CD4-positive, alpha-beta memory T cell (primary cell): ENCODE results near the gene YWHAQ. TPM values are rescaled to one million over a fixed set of nuclear protein-coding genes. Genes with fewer than 3 reads are reported as not detected.
"Not testable (repeated sequence)": the region's sequence is repeated elsewhere in the genome, so short reads cannot be mapped to it uniquely, and the experiment has no call there.

ENCODE experiments used
- CTCF ChIA-PET: fragments of 350-600 bp; sonication (Branson Sonifier 250); formaldehyde crosslinking; loops from one replicate; lab custom pipeline; 2021; ENCODE audit warnings: inconsistent platforms; ENCODE audit not compliant: partially characterized antibody; lab: Charles Lee
- POLR2A ChIA-PET: fragments of 350-600 bp; sonication (Branson Sonifier 250); formaldehyde crosslinking; loops from one replicate; lab custom pipeline; 2021; ENCODE audit not compliant: partially characterized antibody; lab: Charles Lee
- DNase-seq, 5 donors: peaks; one replicate each; pipeline versions ENCODE4 v3.0.0 to v3.0.0-alpha.2; 2020 to 2022; ENCODE audit warnings: mixed read lengths in 1 of 5
- H3K27ac ChIP-seq: one replicate; pipeline ENCODE4 v1.7.0; 2013; ENCODE audit warnings: low read depth, low read length
- H3K27me3 ChIP-seq: 2 replicates; pipeline ENCODE4 v1.7.0; 2013; ENCODE audit warnings: mild to moderate bottlenecking, low read length, moderate library complexity; ENCODE audit not compliant: insufficient read depth
- H3K36me3 ChIP-seq: 2 replicates; pipeline ENCODE4 v1.7.0; 2013; ENCODE audit warnings: mild to moderate bottlenecking, low read length, moderate library complexity; ENCODE audit not compliant: insufficient read depth
- H3K4me1 ChIP-seq: 2 replicates; pipeline ENCODE4 v1.7.0; 2013; ENCODE audit warnings: mild to moderate bottlenecking, low read length, moderate library complexity; ENCODE audit not compliant: insufficient read depth
- H3K4me3 ChIP-seq, 2 donors: one replicate each; pipeline ENCODE4 v1.7.0; 2013; ENCODE audit warnings: low read length in 2 of 2, mild to moderate bottlenecking in 1 of 2
- H3K9me3 ChIP-seq, 2 donors: one replicate each; pipeline ENCODE4 v1.7.0; 2013; ENCODE audit warnings: low read length in 2 of 2, control low read depth in 1 of 2; ENCODE audit not compliant: control insufficient read depth in 1 of 2
- H3K27ac Mint-ChIP-seq, 7 donors: one replicate each; pipeline ENCODE4 v1.8.0; 2020 to 2021; ENCODE audit warnings: mixed read lengths in 7 of 7, mild to moderate bottlenecking in 6 of 7, inconsistent platforms in 3 of 7, moderate library complexity in 3 of 7
- H3K27me3 Mint-ChIP-seq, 2 donors: one replicate each; pipeline ENCODE4 v1.8.0; 2020 to 2021; ENCODE audit warnings: mixed read lengths in 2 of 2
- H3K36me3 Mint-ChIP-seq, 2 donors: one replicate each; pipeline ENCODE4 v1.8.0; 2020 to 2021; ENCODE audit warnings: mixed read lengths in 2 of 2, inconsistent platforms in 1 of 2, mild to moderate bottlenecking in 1 of 2
- H3K4me1 Mint-ChIP-seq, 4 donors: one replicate each; pipeline ENCODE4 v1.8.0; 2020 to 2021; ENCODE audit warnings: mixed read lengths in 4 of 4, mild to moderate bottlenecking in 1 of 4
- H3K4me3 Mint-ChIP-seq, 8 donors: one replicate each; pipeline ENCODE4 v1.8.0; 2020 to 2021; ENCODE audit warnings: mixed read lengths in 8 of 8, mild to moderate bottlenecking in 7 of 8, moderate library complexity in 6 of 8, inconsistent platforms in 3 of 8
- H3K9me3 Mint-ChIP-seq, 8 donors: one replicate each; pipeline ENCODE4 v1.8.0; 2020 to 2021; ENCODE audit warnings: mixed read lengths in 8 of 8, mild to moderate bottlenecking in 5 of 8, inconsistent platforms in 3 of 8, moderate library complexity in 1 of 8
- intact Hi-C: fragments of 100-400 bp; cut with micrococcal nuclease; formaldehyde crosslinking; loops from one replicate; pipeline ENCODE4 v1.15.1; 2023
- polyA plus RNA-seq, 2 donors: library from polyadenylated mRNA; unstranded; fragments of 300-500 nt; fragmentation: Illumina TruSeq; gene quantifications; one replicate each; pipeline ENCODE4 v1.2.3, GENCODE V29; 2021
- total RNA-seq, 2 experiments: library from RNA; stranded (reverse); gene quantifications; one replicate each; pipeline ENCODE4 v1.2.3, GENCODE V29; 2021

The YWHAQ gene
- total and polyA plus RNA-seq, 4 experiments from 2014 or later: 124 to 504 (median 220) TPM

DNA sequence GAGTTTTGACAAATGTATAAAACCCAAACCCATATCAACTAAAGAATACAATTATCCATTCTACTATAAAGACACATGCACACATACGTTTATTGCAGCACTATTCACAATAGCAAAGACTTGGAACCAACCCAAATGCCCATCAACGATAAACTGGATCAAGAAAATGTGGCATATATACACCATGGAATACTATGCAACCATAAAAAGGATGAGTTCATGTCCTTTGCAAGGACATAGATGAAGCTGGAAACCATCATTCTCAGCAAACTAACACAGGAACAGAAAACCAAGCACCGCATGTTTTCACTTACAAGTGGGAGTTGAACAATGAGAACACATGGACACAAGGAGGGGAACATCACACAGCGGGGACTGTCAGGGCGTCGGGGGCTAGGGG lies 9.1 kb downstream of the YWHAQ start:
- H3K9me3 Mint-ChIP-seq, H3K4me3 ChIP-seq, H3K27me3 Mint-ChIP-seq, H3K27me3 ChIP-seq, intact Hi-C loops, CTCF ChIA-PET, H3K9me3 ChIP-seq, H3K36me3 ChIP-seq, DNase-seq, H3K27ac ChIP-seq: not testable (repeated sequence)
- peak overlapping the region in 3 of 7 donors; percentile 4 to 80 (median 78) for H3K27ac Mint-ChIP-seq
- H3K4me1 Mint-ChIP-seq: peaks cover 66 to 97% (median 80%) of the 10 kb centered on the region in 4 donors
- H3K4me1 ChIP-seq: peaks cover 74% of the 10 kb centered on the region
- POLR2A ChIA-PET: interaction anchor here (6.3 kb wide), 1 partner anchor 8 kb away, joined by 87 read pairs; the partner anchor contains the start of gene YWHAQ
- H3K36me3 Mint-ChIP-seq: peaks cover 41 to 45% of the 10 kb centered on the region in 2 donors
- H3K4me3 Mint-ChIP-seq: peak overlapping the region in 3 of 8 donors; percentile 43 to 58 (median 44)

DNA sequence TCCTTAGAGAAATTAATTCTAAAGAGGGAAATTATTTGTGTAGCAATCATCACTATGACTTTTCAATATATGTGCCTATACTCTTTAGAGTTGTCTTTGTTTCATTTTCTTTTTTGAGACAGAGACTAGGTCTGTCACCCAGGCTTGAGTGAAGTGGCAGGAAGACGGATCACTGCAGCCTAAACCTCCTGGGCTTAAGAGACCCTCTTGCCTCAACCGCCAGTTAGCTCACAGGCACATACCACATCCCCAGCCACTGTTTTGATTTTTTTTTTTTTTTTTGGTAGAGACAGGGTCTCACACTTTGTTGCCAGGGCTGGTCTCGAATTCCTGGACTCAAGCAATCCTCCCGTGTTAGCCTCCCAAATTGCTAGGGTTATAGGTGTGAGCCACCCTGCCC lies 12.4 kb downstream of the YWHAQ start:
- intact Hi-C loops: no loop called here
- Histone ChIP-seq H3K9me3 (no peaks in the 10 kb centered on the region), H3K4me1 (peaks cover 82% of the 10 kb centered on the region), H3K36me3 (no peaks in the 10 kb centered on the region), H3K27ac (peak overlapping the region; percentile 56), H3K4me3 (no peak overlapping the region), H3K27me3 (no peaks in the 10 kb centered on the region)
- Mint-ChIP-seq H3K27ac (peak overlapping the region; percentile 80 to 96 (median 94)), H3K9me3 (no peaks in the 10 kb centered on the region), H3K4me1 (peaks cover 74 to 99% (median 87%) of the 10 kb centered on the region in 4 donors), H3K4me3 (peak overlapping the region; percentile 75 to 90 (median 84)), H3K27me3 (no peaks in the 10 kb centered on the region), H3K36me3 (peaks cover 32 to 52% of the 10 kb centered on the region in 2 donors)
- peak; percentile 30 to 62 (median 40) for DNase-seq
- ChIA-PET CTCF (interaction anchor here (0.7 to 1.6 kb wide), 3 partner anchors 11 to 165 kb away, joined by 3 read pairs; partner anchors contain the start of gene YWHAQ), POLR2A (interaction anchor here (0.7 to 6.3 kb wide), 8 partner anchors 8 to 724 kb away, joined by 3 to 87 read pairs (median 4); partner anchors contain the start of genes ADAM17 and YWHAQ)

DNA sequence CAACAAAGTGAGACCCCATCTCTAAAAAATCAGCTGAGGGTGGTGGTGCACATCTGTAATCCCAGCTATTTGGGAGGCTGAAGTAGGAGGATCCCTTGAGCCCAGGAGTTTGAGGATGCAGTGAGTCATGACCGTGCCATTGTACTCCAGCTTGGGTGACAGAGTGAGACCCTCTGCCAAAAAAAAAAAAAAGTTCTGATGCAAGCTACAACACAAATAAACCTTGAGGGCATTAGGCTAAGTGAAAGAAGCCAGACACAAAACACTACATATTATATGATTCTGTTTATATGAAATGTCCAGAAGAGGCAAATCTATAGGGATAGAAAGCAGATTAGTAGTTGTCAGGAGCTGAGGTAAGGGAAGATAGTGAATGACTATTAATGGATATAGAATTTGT lies 13.0 kb downstream of the YWHAQ start:
- peak overlapping the region; percentile 58 to 84 (median 80) for H3K27ac Mint-ChIP-seq
- no peaks in the 10 kb centered on the region for H3K27me3 Mint-ChIP-seq
- no peaks in the 10 kb centered on the region for H3K9me3 Mint-ChIP-seq
- H3K27ac ChIP-seq: no peak overlapping the region
- peak overlapping the region in 6 of 8 donors; percentile 53 to 85 (median 62) for H3K4me3 Mint-ChIP-seq
- H3K27me3 ChIP-seq: no peaks in the 10 kb centered on the region
- ChIA-PET CTCF (interaction anchor here (0.7 to 1.6 kb wide), 5 partner anchors 12 to 166 kb away, joined by 3 to 4 read pairs (median 3); partner anchors contain the start of gene YWHAQ), POLR2A (interaction anchor here (0.8 to 6.3 kb wide), 7 partner anchors 9 to 165 kb away, joined by 3 to 87 read pairs (median 4); partner anchors contain the start of genes ADAM17 and YWHAQ)
- peaks cover 29 to 45% of the 10 kb centered on the region in 2 donors for H3K36me3 Mint-ChIP-seq
- peaks cover 72 to 99% (median 87%) of the 10 kb centered on the region in 4 donors for H3K4me1 Mint-ChIP-seq
- H3K36me3 ChIP-seq: no peaks in the 10 kb centered on the region
- no peak overlapping the region for H3K4me3 ChIP-seq
- no peak for DNase-seq
- H3K9me3 ChIP-seq: no peaks in the 10 kb centered on the region
- intact Hi-C loops: no loop called here
- H3K4me1 ChIP-seq: peaks cover 83% of the 10 kb centered on the region

DNA sequence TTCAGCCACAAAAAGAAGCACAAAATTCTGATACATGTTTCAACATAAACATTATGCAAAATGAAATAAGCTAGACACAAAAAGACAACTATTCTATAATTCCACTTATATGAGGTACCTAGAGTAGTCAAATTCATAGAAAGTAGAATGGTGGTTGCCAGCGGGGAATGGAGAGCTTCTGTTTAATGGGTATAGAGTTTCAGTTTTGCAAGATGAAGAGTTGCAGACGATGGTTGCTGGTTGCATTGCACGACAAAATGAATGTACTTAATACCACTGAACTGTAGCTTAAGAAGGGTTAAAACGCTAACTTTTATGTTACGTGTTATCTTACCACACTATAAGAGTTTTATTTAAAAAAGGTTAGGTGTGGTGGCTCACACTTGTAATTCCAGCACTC lies 13.5 kb downstream of the YWHAQ start:
- CTCF ChIA-PET: interaction anchor here (0.9 to 1.6 kb wide), 3 partner anchors 12 to 136 kb away, joined by 3 to 4 read pairs (median 3); no protein-coding TSS in a partner anchor
- Mint-ChIP-seq H3K4me3 (peak overlapping the region in 5 of 8 donors; percentile 55 to 85 (median 62)), H3K36me3 (peaks cover 29 to 42% of the 10 kb centered on the region in 2 donors), H3K9me3 (no peaks in the 10 kb centered on the region), H3K27me3 (no peaks in the 10 kb centered on the region), H3K27ac (peak overlapping the region in 6 of 7 donors; percentile 58 to 84 (median 78)), H3K4me1 (peaks cover 74 to 99% (median 88%) of the 10 kb centered on the region in 4 donors)
- H3K4me1 ChIP-seq: peaks cover 88% of the 10 kb centered on the region
- H3K4me3 ChIP-seq: no peak overlapping the region
- POLR2A ChIA-PET: interaction anchor here (0.7 to 6.3 kb wide), 8 partner anchors 8 to 165 kb away, joined by 3 to 87 read pairs (median 4); partner anchors contain the start of genes ADAM17 and YWHAQ
- no peak overlapping the region for H3K27ac ChIP-seq
- H3K9me3 ChIP-seq: no peaks in the 10 kb centered on the region
- no peaks in the 10 kb centered on the region for H3K36me3 ChIP-seq
- intact Hi-C loops: no loop called here
- no peak for DNase-seq
- H3K27me3 ChIP-seq: no peaks in the 10 kb centered on the region

DNA sequence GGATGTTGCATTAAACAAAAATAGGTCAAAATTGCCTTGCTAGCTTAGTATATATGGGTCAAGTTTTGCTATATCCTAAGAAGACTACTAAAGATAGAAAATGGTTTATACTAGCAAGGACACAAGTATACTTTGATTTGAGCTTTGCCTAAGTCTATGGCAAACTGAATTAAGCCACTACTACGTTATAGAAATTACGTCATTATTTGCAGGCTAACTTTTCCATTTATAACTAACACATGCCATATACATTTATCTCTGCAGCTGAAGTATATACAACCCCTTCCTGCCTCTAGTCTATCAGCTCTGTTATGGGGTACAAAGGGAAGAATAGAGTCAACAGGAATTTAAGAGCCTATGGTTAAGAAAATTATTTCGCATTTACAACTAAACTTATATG lies 16.2 kb downstream of the YWHAQ start:
- no peaks in the 10 kb centered on the region for H3K27me3 Mint-ChIP-seq
- Histone ChIP-seq H3K27ac (no peak overlapping the region), H3K4me1 (peaks cover 84% of the 10 kb centered on the region), H3K9me3 (no peaks in the 10 kb centered on the region), H3K4me3 (no peak overlapping the region), H3K27me3 (no peaks in the 10 kb centered on the region), H3K36me3 (no peaks in the 10 kb centered on the region)
- intact Hi-C loops: no loop called here
- H3K4me3 Mint-ChIP-seq: peak overlapping the region in 3 of 8 donors; percentile 13 to 47 (median 26)
- peak overlapping the region in 2 of 7 donors; percentile 22 to 67 for H3K27ac Mint-ChIP-seq
- H3K36me3 Mint-ChIP-seq: peaks cover 20 to 30% of the 10 kb centered on the region in 2 donors
- ChIA-PET POLR2A (interaction anchor here (1.1 to 1.7 kb wide), 2 partner anchors 12 to 16 kb away, joined by 3 to 14 read pairs; partner anchors contain the start of gene YWHAQ), CTCF (interaction anchor here (0.7 kb wide), 1 partner anchor 156 kb away, joined by 3 read pairs; no protein-coding TSS in a partner anchor)
- no peak for DNase-seq
- H3K9me3 Mint-ChIP-seq: no peaks in the 10 kb centered on the region
- peaks cover 72 to 99% (median 86%) of the 10 kb centered on the region in 4 donors for H3K4me1 Mint-ChIP-seq

DNA sequence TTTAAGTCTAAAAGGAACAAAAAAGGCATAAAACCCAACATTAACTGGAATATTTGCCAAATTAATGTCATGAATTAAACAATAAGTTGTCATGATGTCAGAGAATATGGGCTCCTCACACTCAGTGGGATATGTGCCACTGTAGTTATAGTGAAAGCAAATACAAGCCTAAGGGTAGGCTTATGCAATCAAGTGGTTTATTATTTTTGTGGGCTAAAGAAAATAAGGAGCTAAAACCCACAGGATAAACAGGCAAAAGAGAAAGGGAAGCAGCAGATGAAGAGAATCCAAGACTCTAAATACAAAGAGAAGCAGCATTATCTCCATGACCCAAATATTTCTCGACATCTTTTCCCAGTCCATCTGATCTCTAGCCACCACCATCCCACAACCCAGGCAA lies 17.5 kb downstream of the YWHAQ start:
- Mint-ChIP-seq H3K4me3 (peak overlapping the region in 1 of 8 donors; percentile 39), H3K27ac (peak overlapping the region in 3 of 7 donors; percentile 14 to 63 (median 22)), H3K27me3 (no peaks in the 10 kb centered on the region), H3K9me3 (no peaks in the 10 kb centered on the region), H3K36me3 (peaks cover 22 to 28% of the 10 kb centered on the region in 2 donors), H3K4me1 (peaks cover 71 to 98% (median 86%) of the 10 kb centered on the region in 4 donors)
- Histone ChIP-seq H3K4me3 (no peak overlapping the region), H3K36me3 (no peaks in the 10 kb centered on the region), H3K27ac (no peak overlapping the region), H3K27me3 (no peaks in the 10 kb centered on the region), H3K9me3 (no peaks in the 10 kb centered on the region), H3K4me1 (peaks cover 85% of the 10 kb centered on the region)
- intact Hi-C loops: no loop called here
- POLR2A ChIA-PET: interaction anchor here (1.0 kb wide), 1 partner anchor 18 kb away, joined by 4 read pairs; the partner anchor contains the start of gene YWHAQ
- CTCF ChIA-PET: no interaction called here
- no peak for DNase-seq

DNA sequence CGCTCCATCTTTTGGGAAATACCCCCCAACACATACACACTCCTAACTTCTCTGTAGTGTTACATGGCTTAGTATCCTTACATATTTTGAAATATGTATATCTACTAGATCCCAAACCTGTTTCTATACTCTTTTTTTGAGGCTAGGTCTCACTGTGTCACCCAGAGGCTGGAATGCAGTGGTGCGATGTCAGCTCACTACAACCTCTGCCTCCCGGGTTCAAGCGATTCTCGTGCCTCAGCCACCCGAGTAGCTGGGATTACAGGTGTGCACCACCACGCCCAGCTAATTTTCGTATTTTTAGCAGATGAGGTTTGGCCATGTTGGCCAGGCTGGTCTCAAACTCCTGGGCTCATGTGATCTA lies 19.3 kb downstream of the YWHAQ start:
- H3K9me3 ChIP-seq, H3K4me3 Mint-ChIP-seq, H3K36me3 ChIP-seq, H3K27me3 ChIP-seq, DNase-seq, intact Hi-C loops, H3K27me3 Mint-ChIP-seq, H3K27ac ChIP-seq, H3K9me3 Mint-ChIP-seq, H3K4me3 ChIP-seq: not testable (repeated sequence)
- ChIA-PET POLR2A (interaction anchor here (0.7 kb wide), 1 partner anchor 9 kb away, joined by 3 read pairs; no protein-coding TSS in a partner anchor), CTCF (interaction anchor here (1.0 kb wide), 1 partner anchor 188 kb away, joined by 3 read pairs; no protein-coding TSS in a partner anchor)
- Mint-ChIP-seq H3K27ac (peak overlapping the region in 1 of 7 donors; percentile 30), H3K4me1 (peaks cover 68 to 93% (median 80%) of the 10 kb centered on the region in 4 donors), H3K36me3 (peaks cover 17 to 27% of the 10 kb centered on the region in 2 donors)
- H3K4me1 ChIP-seq: peaks cover 79% of the 10 kb centered on the region
